Measurements from ENCODE around the gene KHSRP.

- TF ChIP-seq ZNF384 (IDR thresholded peaks at IDR 0.05) (no peak), BHLHE40 (IDR thresholded peaks at IDR 0.05; ENCODE audit: borderline replicate concordance) (no peak), ELF4 (IDR thresholded peaks at IDR 0.05) (no peak), LEF1 (IDR thresholded peaks at IDR 0.05; ENCODE audit: borderline replicate concordance) (no peak), ARNT (IDR thresholded peaks at IDR 0.05) (no peak), HDGF (IDR thresholded peaks at IDR 0.05; ENCODE audit: borderline replicate concordance) (no peak), SUZ12 (IDR thresholded peaks at IDR 0.05) (no peak), FOXK2 (IDR thresholded peaks at IDR 0.05) (no peak), FOXM1 (IDR thresholded peaks at IDR 0.05; ENCODE audit: borderline replicate concordance) (no peak), SP1 (IDR thresholded peaks at IDR 0.05) (no peak), TARDBP (IDR thresholded peaks at IDR 0.05) (no peak), L3MBTL2 (conservative IDR thresholded peaks at IDR 0.05) (no peak), FOXA1 (IDR thresholded peaks at IDR 0.05) (no peak), NFRKB (IDR thresholded peaks at IDR 0.05) (no peak)
These were observed 27.6 kb upstream of the KHSRP start for GRCh38 chr19:6452223-6452614.
